HFF-Myc (cell line): ENCODE measurements around the gene LRSAM1.

ENCODE experiments used
- DNase-seq: peaks from one replicate; pipeline ENCODE4 v3.0.0-alpha.2; 2011; ENCODE audit warnings: low read depth; ENCODE audit errors: extremely low read depth
- H3K4me3 ChIP-seq: replicated peaks from 2 replicates; pipeline ENCODE4 v1.5.1; 2011; ENCODE audit warnings: low read depth, mild to moderate bottlenecking, control low read depth, low read length
- TF ChIP-seq, protein P1 (sequence below): IDR thresholded peaks from 2 replicates; pipeline ENCODE4 v1.5.1; 2012; ENCODE audit warnings: mild to moderate bottlenecking, low read depth, low read length, control low read depth; ENCODE audit errors: missing control alignments

LRSAM1 gene

DNA sequence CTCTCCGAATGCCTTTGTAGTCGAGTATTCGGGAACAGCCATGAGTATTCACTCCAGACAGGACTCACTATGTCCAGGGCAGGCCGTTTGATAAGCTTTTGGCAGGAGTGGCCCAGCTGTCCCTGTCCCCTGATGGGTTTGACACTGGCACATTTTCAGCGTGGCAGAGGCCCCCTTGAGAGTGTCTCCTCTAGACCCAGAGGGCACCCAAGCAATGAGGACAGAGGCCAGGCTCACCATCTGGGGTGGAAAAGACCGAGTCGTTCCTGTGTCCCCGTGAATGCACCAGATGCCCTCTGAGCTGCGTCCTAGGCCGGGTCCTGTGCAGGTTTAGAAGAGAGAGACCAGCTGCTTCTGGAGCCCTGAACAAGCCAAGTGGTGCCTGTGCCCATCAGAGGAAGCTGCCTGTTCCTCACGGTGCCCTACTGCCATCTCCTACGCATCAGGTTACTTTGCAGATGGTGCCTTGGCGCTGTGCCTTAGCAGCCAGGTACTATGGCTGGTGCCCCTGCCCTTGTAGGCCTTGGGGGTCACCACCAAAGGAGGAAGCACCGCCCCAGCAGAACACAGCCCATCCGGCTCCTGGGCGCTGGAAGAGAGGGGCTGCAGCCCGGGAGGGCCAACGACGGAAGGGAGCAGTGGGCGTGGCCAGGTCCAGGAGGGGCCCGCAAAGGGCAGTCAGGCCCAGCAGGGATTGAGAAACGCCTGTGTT, 42.4 kb downstream of the LRSAM1 start:
- no peak overlapping the region for H3K4me3 ChIP-seq
- DNase-seq, result no peak
- TF ChIP-seq, protein P1, sequence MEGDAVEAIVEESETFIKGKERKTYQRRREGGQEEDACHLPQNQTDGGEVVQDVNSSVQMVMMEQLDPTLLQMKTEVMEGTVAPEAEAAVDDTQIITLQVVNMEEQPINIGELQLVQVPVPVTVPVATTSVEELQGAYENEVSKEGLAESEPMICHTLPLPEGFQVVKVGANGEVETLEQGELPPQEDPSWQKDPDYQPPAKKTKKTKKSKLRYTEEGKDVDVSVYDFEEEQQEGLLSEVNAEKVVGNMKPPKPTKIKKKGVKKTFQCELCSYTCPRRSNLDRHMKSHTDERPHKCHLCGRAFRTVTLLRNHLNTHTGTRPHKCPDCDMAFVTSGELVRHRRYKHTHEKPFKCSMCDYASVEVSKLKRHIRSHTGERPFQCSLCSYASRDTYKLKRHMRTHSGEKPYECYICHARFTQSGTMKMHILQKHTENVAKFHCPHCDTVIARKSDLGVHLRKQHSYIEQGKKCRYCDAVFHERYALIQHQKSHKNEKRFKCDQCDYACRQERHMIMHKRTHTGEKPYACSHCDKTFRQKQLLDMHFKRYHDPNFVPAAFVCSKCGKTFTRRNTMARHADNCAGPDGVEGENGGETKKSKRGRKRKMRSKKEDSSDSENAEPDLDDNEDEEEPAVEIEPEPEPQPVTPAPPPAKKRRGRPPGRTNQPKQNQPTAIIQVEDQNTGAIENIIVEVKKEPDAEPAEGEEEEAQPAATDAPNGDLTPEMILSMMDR, result no peak

DNA sequence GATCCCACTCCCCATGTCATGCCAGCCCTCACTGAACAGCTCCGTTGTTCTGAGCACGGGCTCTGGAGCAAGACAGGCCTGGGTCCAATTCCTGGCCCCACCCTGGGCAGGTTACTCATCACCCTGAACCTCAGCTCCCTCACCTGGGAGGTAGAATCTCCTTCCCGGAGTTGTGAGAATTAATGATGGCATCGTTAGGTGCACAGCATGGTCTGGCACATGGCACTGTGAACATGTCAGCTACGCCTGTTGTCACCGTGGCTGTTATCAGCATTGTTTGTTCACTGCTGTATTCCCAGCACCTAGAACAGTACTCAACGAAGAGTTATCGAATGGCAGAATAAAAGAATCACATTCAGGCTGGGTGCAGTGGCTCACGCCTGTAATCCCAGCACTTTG, 43.0 kb downstream of the LRSAM1 start:
- TF ChIP-seq, protein P1, result no peak
- no peak overlapping the region for H3K4me3 ChIP-seq
- no peak for DNase-seq

DNA sequence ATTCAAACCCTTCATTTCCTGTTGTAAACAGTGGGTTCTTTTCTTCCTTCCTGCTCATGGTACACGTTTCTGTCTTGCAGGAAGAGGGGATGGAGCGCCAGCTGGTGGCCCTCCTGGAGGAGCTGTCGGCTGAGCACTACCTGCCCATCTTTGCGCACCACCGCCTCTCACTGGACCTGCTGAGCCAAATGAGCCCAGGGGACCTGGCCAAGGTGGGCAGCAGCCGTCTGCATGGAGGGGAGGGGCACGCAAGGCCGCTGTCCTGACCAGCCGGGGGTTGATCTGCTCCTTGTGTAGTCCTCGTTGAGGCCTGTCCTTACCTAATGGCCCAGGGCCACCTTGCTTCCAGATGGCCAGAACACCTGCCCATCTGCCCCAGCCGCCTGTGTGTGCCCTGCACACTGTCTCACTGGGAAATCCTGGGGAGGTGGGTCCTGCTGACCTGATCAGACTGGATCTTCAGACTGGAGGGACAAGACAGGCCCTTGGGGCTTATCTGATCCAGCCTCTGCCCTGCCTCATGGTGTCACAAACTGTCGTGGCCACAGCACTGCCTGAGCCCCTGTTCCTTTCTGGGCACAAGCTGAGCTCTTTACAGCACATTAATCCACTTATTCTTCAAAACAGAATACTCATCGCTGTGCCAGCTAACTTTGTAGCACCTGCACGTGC, 44.7 kb downstream of the LRSAM1 start:
- no peak for DNase-seq
- no peak overlapping the region for H3K4me3 ChIP-seq
- TF ChIP-seq, protein P1, result no peak

DNA sequence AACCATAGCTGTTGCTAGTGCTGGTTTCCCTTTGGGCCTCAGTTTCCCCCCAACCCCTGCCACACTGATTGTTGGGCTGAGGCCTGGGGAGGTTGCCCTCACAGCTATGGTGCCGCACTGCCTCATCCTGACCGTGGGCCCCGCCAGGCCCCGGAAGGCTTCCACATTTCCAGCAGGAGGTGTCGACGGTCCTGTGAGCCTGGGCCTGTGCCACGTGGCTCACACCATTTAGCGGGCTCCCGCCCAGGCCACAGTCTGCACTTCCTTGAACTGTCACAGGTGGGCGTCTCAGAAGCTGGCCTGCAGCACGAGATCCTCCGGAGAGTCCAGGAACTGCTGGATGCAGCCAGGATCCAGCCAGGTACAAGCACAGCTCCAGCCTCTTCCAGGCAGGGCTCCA, 45.7 kb downstream of the LRSAM1 start:
- no peak overlapping the region for H3K4me3 ChIP-seq
- TF ChIP-seq, protein P1, result no peak
- DNase-seq, result no peak

DNA sequence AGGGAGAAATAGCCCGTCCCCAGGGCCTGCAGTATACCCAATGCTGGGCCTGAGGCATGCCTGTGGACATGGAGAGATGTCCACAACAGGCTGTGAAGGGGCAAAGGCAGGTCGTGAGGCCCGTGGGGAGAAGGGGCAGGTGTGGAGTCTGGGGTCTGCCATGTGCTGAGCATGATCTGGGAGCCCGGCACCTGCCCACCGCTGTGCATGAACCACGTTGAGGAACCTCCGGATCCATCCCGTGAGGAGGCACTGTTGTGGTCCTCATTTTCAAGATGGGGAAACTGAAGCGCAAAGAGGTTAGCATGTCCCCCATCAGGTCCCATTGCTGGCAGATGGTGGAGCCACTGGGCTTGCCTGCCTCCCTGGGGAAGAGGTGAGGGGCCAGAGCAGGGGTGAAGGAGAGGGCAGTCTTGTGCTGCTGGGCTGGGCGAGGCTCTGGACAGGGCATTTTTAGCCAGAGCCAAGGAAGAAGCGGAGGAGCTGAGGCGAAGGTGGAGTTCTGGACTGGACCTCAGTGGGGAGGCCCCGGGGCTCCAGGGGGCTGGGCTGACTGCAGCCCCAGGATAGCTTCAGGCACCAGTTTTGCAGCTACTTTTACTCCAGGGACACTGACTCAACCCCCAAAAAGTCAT, 46.5 kb downstream of the LRSAM1 start:
- DNase-seq, result no peak
- TF ChIP-seq, protein P1, result no peak
- no peak overlapping the region for H3K4me3 ChIP-seq

DNA sequence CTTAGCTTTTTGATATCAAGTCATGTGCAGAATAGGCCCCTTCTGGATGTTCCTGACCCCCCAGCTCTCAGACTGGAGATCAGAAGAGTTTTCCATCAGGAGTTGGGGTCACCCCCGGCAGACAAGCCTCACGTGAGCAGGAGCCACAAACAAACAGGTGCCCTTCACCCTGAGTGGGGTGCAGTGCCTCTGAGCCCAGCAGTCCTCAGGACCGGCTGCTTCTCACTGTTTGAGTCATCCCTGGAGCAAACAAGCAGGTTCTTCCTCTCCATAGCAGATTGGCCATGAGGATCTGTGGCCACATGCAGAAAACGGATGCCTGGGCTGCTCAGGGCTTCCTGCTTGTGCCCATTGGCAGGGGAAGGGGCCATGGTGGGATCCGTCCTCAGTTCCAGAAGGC, 47.0 kb downstream of the LRSAM1 start:
- TF ChIP-seq, protein P1, result no peak
- DNase-seq, result no peak
- H3K4me3 ChIP-seq, result no peak overlapping the region
